Ovary (tissue), 9 donors: ENCODE data around the gene INTS11. TPM values are rescaled to one million over a fixed set of nuclear protein-coding genes. Genes with fewer than 3 reads are reported as not detected.

Source experiments
- DNase-seq, 5 donors: peaks; one replicate each; pipeline ENCODE4 v3.0.0-alpha.2; 2019 to 2020
- H3K27ac ChIP-seq, 2 donors: fragments of 200-600 bp; one replicate each; pipeline versions ENCODE4 v1.5.1 to v1.8.0; 2019 to 2022
- H3K27me3 ChIP-seq: fragments of 200-600 bp; one replicate; pipeline ENCODE4 v1.8.0; 2022
- H3K36me3 ChIP-seq: fragments of 200-600 bp; sonication (generic); one replicate; pipeline ENCODE4 v1.5.1; 2019
- H3K4me1 ChIP-seq: one replicate; pipeline ENCODE4 v1.8.1; 2013; ENCODE audit warnings: mild to moderate bottlenecking, moderate library complexity; ENCODE audit not compliant: insufficient read depth
- H3K4me3 ChIP-seq: fragments of 200-600 bp; sonication (generic); one replicate; pipeline ENCODE4 v1.5.1; 2017
- H3K9me3 ChIP-seq, 2 donors: fragments of 200-600 bp in 1 of 2; sonication (generic) in 1 of 2; one replicate each; pipeline versions ENCODE4 v1.5.1 to v1.8.1; 2013 to 2019; ENCODE audit warnings: mild to moderate bottlenecking in 1 of 2, moderate library complexity in 1 of 2
- EP300 ChIP-seq: sonication (generic); formaldehyde crosslinking; IDR thresholded peaks from one replicate; pipeline ENCODE4 v1.6.1; 2017; ENCODE audit warnings: antibody characterized with exemption
- POLR2A ChIP-seq: fragments of 450-650 bp; IDR thresholded peaks from one replicate; pipeline ENCODE4 v1.6.1; 2017; ENCODE audit warnings: antibody characterized with exemption, mild to moderate bottlenecking, moderate library complexity
- WGBS, 3 donors: extraction: QIAGEN DNeasy Blood & Tissue Kit in 1 of 3; methylation state at CpG; one replicate each; pipeline versions ENCODE4 v1.1.5 to v1.1.7; 2013 to 2017; 5-methylcytosine and 5-hydroxymethylcytosine counted together
- intact Hi-C, 4 donors: fragments of 100-400 bp; cut with DNase I; formaldehyde crosslinking; loops; one replicate each; pipeline versions ENCODE4 v1.11.0 to v1.15.1; 2022 to 2023
- polyA plus RNA-seq, 2 donors: library from polyadenylated mRNA; stranded (reverse); fragments of 200-250 nt in 1 of 2; fragments of 350-450 nt in 1 of 2; fragmentation: Illumina TruSeq in 1 of 2; extraction: RNeasy Lipid Tissue Mini Kit (QIAGEN cat#74804) in 1 of 2; gene quantifications; one replicate each; pipeline ENCODE4 v1.2.3, GENCODE V29; 2013 to 2014
- total RNA-seq, 7 donors: library from RNA; depleted of rRNA in 2 of 7; stranded (reverse); fragments of >200 nt in 2 of 7; fragmentation: NEBNext Ultra II Directional in 3 of 7; extraction: Animal tissue kit (Norgen Biotek cat#: 25700) in 3 of 7; gene quantifications; one replicate each; pipeline versions ENCODE4 v1.1.0 to v1.2.4, GENCODE V29; 2016 to 2023
- TF ChIP-seq, protein P1 (sequence below), 3 donors: fragments of 450-650 bp in 2 of 3; fragments of 200-600 bp in 1 of 3; IDR thresholded peaks; one replicate each; pipeline versions ENCODE4 v1.5.1 to v1.8.0; 2016 to 2022; ENCODE audit warnings: antibody characterized with exemption in 3 of 3, mild to moderate bottlenecking in 1 of 3
- donor health status: DM: no; HTN: no; CAD: no; lungs with moderate emphysema.
- donor health status: DM: no; HTN: no; CAD: no.
- donor health status: Bipolar disorder and iron deficiency.
- donor health status: DM: yes; HTN: yes; CAD: no.
- donor health status: DM: no; HTN: no; CAD: no.
- donor health status: DM: yes; HTN: yes; CAD: no.

INTS11 gene
- total and polyA plus RNA-seq, 9 donors: 72.6 to 135 (median 109) TPM

DNA sequence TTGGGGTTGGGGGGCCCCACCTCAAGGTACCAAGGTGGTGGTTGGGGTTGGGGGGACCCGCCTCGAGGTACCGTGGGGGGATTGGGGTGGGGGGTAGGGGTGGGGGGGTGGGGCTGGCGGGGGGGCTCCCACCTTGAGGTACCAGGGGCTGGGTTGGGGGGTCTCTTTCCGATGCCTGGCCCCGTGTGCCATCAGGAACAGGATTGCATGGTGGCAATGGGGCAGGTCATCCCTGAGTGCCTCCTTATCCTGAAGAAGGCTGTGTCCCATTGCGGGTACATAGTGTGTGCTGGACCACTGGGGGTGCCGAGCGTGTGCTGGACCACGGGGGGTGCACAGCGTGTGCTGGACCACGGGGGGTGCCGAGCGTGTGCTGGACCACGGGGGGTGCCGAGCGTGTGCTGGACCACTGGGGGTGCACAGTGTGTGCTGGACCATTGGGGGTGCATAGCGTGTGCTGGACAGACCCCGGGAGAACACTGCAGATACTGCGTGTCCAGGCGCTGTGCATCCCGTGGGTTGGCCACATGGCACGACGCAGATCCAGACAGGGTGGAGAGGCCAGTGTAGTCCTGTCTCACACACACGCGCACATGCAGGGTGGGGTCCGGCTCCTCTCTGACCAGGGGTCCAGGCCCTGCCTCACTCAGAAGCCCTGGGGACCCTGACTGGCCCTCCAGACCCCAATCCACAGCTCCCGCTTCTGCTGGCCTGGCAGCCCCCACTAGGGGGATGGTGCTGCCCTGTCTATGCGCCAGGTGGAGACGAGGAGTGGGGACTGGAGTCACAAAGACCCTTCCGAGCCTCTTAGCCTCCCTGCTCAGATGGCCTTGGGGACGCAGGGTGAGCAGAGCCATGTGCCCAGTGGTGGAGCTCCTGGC, 40.0 kb downstream of the INTS11 start:
- no peaks in the 10 kb centered on the region for H3K9me3 ChIP-seq
- no peak overlapping the region for H3K27ac ChIP-seq
- TF ChIP-seq POLR2A: no peak
- no peak for TF ChIP-seq EP300
- TF ChIP-seq, protein P1, sequence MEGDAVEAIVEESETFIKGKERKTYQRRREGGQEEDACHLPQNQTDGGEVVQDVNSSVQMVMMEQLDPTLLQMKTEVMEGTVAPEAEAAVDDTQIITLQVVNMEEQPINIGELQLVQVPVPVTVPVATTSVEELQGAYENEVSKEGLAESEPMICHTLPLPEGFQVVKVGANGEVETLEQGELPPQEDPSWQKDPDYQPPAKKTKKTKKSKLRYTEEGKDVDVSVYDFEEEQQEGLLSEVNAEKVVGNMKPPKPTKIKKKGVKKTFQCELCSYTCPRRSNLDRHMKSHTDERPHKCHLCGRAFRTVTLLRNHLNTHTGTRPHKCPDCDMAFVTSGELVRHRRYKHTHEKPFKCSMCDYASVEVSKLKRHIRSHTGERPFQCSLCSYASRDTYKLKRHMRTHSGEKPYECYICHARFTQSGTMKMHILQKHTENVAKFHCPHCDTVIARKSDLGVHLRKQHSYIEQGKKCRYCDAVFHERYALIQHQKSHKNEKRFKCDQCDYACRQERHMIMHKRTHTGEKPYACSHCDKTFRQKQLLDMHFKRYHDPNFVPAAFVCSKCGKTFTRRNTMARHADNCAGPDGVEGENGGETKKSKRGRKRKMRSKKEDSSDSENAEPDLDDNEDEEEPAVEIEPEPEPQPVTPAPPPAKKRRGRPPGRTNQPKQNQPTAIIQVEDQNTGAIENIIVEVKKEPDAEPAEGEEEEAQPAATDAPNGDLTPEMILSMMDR (IDR thresholded peaks at IDR 0.05): no peak
- no peaks in the 10 kb centered on the region for H3K36me3 ChIP-seq
- H3K4me3 ChIP-seq: no peak overlapping the region
- intact Hi-C loops: no loop called here
- no peaks in the 10 kb centered on the region for H3K4me1 ChIP-seq
- DNase-seq: no peak
- 64 to 83% (median 74%) methylated on average over 27 to 32 of the region's 32 CpGs for WGBS, 3 donors
- no peaks in the 10 kb centered on the region for H3K27me3 ChIP-seq

DNA sequence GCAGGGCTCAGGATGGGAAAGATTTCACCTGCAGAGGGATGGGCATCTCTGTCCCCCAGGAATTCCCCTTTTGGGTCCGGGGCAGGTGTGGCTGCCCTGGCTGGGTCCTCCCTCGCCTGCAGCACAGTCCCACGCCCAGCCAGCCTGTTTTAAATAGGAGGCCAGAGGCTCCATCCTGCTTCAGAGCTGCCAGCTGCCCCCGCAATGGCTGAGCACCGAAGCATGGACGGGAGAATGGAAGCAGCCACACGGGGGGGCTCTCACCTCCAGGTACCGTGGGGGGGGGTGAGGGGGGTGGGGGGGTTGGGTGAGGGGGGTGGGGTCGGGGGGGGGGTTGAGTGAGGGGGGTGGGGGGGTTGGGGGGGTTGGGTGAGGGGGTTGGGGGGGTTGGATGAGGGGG, 40.6 kb downstream of the INTS11 start:
- Histone ChIP-seq H3K27me3 (no peaks in the 10 kb centered on the region), H3K36me3 (no peaks in the 10 kb centered on the region), H3K4me1 (no peaks in the 10 kb centered on the region), H3K4me3 (no peak overlapping the region), H3K9me3 (no peaks in the 10 kb centered on the region), H3K27ac (no peak overlapping the region)
- WGBS, 3 donors: 3 to 11% (median 3%) methylated on average over 3 to 8 of the region's 9 CpGs
- no peak for TF ChIP-seq POLR2A
- TF ChIP-seq EP300: no peak
- TF ChIP-seq, protein P1 (IDR thresholded peaks at IDR 0.05): no peak
- DNase-seq: no peak
- intact Hi-C loops: no loop called here

DNA sequence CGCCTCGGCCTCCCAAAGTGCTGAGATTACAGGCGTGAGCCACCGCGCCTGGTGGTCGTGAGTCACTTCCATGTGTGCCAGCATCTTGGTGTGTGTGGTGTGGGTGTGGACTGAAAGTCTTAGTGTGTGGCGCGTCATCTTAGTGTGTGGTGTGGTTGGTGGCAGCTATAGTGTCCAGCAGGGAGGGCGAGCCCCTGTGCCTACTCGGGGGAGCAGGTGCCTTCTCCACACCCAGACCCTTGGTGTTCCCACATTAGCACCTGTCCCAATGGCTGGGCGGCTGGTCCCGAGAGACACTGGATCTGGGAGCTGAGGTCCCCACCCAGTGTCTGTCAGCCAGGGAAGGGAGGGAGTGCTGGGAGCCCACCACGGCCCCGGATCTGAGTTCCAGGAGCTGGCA, 41.5 kb downstream of the INTS11 start:
- Histone ChIP-seq H3K4me1 (no peaks in the 10 kb centered on the region), H3K9me3 (no peaks in the 10 kb centered on the region), H3K27ac (no peak overlapping the region), H3K36me3 (no peaks in the 10 kb centered on the region), H3K4me3 (no peak overlapping the region), H3K27me3 (no peaks in the 10 kb centered on the region)
- no peak for DNase-seq
- TF ChIP-seq, protein P1 (IDR thresholded peaks at IDR 0.05): no peak
- TF ChIP-seq POLR2A (no peak), EP300 (no peak)
- intact Hi-C loops: no loop called here
- 74 to 86% (median 80%) methylated on average over 12 to 14 of the region's 14 CpGs for WGBS, 3 donors

DNA sequence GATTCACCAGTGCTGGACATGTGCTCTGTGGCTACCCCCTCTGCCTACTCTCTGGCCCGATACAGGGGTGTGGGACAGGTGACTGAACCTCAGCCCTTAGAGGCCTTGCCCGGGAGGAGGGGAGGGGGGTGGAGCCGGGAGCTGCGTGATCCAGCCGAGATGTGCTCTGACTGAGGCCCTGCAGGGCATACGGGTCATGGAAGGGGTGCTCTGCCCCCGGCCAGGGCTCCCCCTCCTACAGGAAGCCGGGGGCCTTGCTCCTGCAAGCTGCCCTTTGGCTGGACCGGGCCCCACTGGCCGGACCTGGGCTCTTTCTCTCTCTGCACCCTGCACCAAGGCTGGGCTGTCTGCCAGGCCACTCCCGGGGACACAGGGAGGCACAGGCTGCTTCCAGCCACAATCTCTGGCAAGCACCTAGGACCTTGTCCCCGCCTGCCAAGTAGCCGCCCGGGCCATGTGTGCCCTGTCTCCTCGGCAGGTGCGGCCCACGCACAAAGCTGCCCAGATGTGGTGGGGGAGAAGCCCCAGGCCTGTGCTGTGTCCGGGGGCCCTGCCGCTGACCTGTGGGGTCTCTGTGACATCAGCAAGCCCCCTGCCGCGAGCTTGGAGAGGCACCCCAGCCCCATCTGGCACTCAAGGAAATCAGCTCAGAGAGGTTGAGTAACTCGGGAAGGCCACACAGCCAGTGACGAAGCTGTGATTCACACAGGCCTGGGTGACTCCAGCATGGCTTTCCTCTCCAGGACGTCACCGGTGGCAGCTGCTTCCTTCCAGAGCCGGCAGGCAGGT, 42.7 kb downstream of the INTS11 start:
- Histone ChIP-seq H3K36me3 (no peaks in the 10 kb centered on the region), H3K27me3 (no peaks in the 10 kb centered on the region), H3K4me1 (no peaks in the 10 kb centered on the region), H3K9me3 (no peaks in the 10 kb centered on the region), H3K4me3 (no peak overlapping the region), H3K27ac (no peak overlapping the region)
- WGBS, 3 donors: 20 to 38% (median 23%) methylated on average over 22 to 26 of the region's 26 CpGs
- TF ChIP-seq POLR2A (no peak), EP300 (no peak)
- TF ChIP-seq, protein P1 (IDR thresholded peaks at IDR 0.05): no peak
- peak in 2 of 5 donors; percentile 35 to 57 for DNase-seq
- intact Hi-C loops: no loop called here
